ENCODE data around the gene MOV10L1.
"Not testable (repeated sequence)": the region's sequence is repeated elsewhere in the genome, so short reads cannot be mapped to it uniquely, and the experiment has no call there.

The MOV10L1 gene

GRCh38 chr22:50146439-50147238 is 56.8 kb downstream of the MOV10L1 start:
- Histone ChIP-seq H3K36me3 (replicated peaks; ENCODE audit: insufficient read depth, low read length) (no peaks in the 10 kb centered on the region), H3K27ac (ENCODE audit: low read length) (no peak overlapping the region), H3K4me2 (ENCODE audit: low read depth, low read length) (no peak overlapping the region), H3K4me3 (ENCODE audit: low read length) (no peak overlapping the region), H3K9me2 (replicated peaks; ENCODE audit: insufficient read depth, low read length) (no peaks in the 10 kb centered on the region), H3K9me3 (replicated peaks; ENCODE audit: insufficient read depth, low read length) (no peaks in the 10 kb centered on the region), H3K9ac (ENCODE audit: low read length) (no peak overlapping the region), H4K20me1 (ENCODE audit: insufficient read depth, low read length) (no peaks in the 10 kb centered on the region), H3K79me2 (ENCODE audit: low read length) (no peaks in the 10 kb centered on the region), H3F3A (ENCODE audit: insufficient read depth, low read length) (no peaks in the 10 kb centered on the region), H3K4me1 (ENCODE audit: low read length) (no peaks in the 10 kb centered on the region), H3K27me3 (replicated peaks; ENCODE audit: insufficient read depth, low read length) (peaks cover 27% of the 10 kb centered on the region), H2AFZ (ENCODE audit: low read length) (no peak overlapping the region)
- DNase-seq = no peak
- TF ChIP-seq CTCF (IDR thresholded peaks at IDR 0.05; ENCODE audit: low read length) (no peak), EZH2 (optimal IDR thresholded peaks at IDR 0.05; ENCODE audit: low read depth, low read length) (no peak), EZH2phosphoT487 (IDR thresholded peaks at IDR 0.05; ENCODE audit: low read length) (no peak)

GRCh38 chr22:50147258-50148165 is 57.7 kb downstream of the MOV10L1 start:
- H3K27me3 ChIP-seq (replicated peaks; ENCODE audit: insufficient read depth, low read length) = peaks cover 36% of the 10 kb centered on the region
- H3K9me2 ChIP-seq (replicated peaks; ENCODE audit: insufficient read depth, low read length); H3K9me3 ChIP-seq (replicated peaks; ENCODE audit: insufficient read depth, low read length); H3K9ac ChIP-seq (ENCODE audit: low read length); H2AFZ ChIP-seq (ENCODE audit: low read length); DNase-seq; H3K36me3 ChIP-seq (replicated peaks; ENCODE audit: insufficient read depth, low read length); H3F3A ChIP-seq (ENCODE audit: insufficient read depth, low read length); H3K4me2 ChIP-seq (ENCODE audit: low read depth, low read length); H3K79me2 ChIP-seq (ENCODE audit: low read length); H4K20me1 ChIP-seq (ENCODE audit: insufficient read depth, low read length); H3K4me1 ChIP-seq (ENCODE audit: low read length); H3K4me3 ChIP-seq (ENCODE audit: low read length); H3K27ac ChIP-seq (ENCODE audit: low read length): not testable (repeated sequence)

- H3K36me3 ChIP-seq (replicated peaks; ENCODE audit: insufficient read depth, low read length) = no peaks in the 10 kb centered on the region
- no peaks in the 10 kb centered on the region for H3K9me2 ChIP-seq (replicated peaks; ENCODE audit: insufficient read depth, low read length)
- H2AFZ ChIP-seq (ENCODE audit: low read length) = no peak overlapping the region
- no peaks in the 10 kb centered on the region for H3K4me1 ChIP-seq (ENCODE audit: low read length)
- no peak overlapping the region for H3K9ac ChIP-seq (ENCODE audit: low read length)
- H3K9me3 ChIP-seq (replicated peaks; ENCODE audit: insufficient read depth, low read length) = no peaks in the 10 kb centered on the region
- H3K4me2 ChIP-seq (ENCODE audit: low read depth, low read length) = no peak overlapping the region
- no peak for DNase-seq
- H4K20me1 ChIP-seq (ENCODE audit: insufficient read depth, low read length) = no peaks in the 10 kb centered on the region
- H3K27ac ChIP-seq (ENCODE audit: low read length) = no peak overlapping the region
- H3F3A ChIP-seq (ENCODE audit: insufficient read depth, low read length) = no peaks in the 10 kb centered on the region
- no peak for TF ChIP-seq EZH2 (optimal IDR thresholded peaks at IDR 0.05; ENCODE audit: low read depth, low read length)
- H3K4me3 ChIP-seq (ENCODE audit: low read length) = no peak overlapping the region
- no peaks in the 10 kb centered on the region for H3K79me2 ChIP-seq (ENCODE audit: low read length)
- H3K27me3 ChIP-seq (replicated peaks; ENCODE audit: insufficient read depth, low read length) = peaks cover 42% of the 10 kb centered on the region
Measured at GRCh38 chr22:50148166-50148500, 58.3 kb downstream of the MOV10L1 start.

GRCh38 chr22:50148991-50149721 is 59.4 kb downstream of the MOV10L1 start:
- no peaks in the 10 kb centered on the region for H3K79me2 ChIP-seq (ENCODE audit: low read length)
- H3K9me3 ChIP-seq (replicated peaks; ENCODE audit: insufficient read depth, low read length) = no peaks in the 10 kb centered on the region
- H3K27me3 ChIP-seq (replicated peaks; ENCODE audit: insufficient read depth, low read length) = peaks cover 51% of the 10 kb centered on the region
- no peak overlapping the region for H3K9ac ChIP-seq (ENCODE audit: low read length)
- H3K27ac ChIP-seq (ENCODE audit: low read length) = no peak overlapping the region
- H3K4me2 ChIP-seq (ENCODE audit: low read depth, low read length) = no peak overlapping the region
- H3K36me3 ChIP-seq (replicated peaks; ENCODE audit: insufficient read depth, low read length) = no peaks in the 10 kb centered on the region
- no peaks in the 10 kb centered on the region for H3F3A ChIP-seq (ENCODE audit: insufficient read depth, low read length)
- DNase-seq = peak; percentile 72
- no peaks in the 10 kb centered on the region for H4K20me1 ChIP-seq (ENCODE audit: insufficient read depth, low read length)
- no peak overlapping the region for H3K4me3 ChIP-seq (ENCODE audit: low read length)
- no peaks in the 10 kb centered on the region for H3K9me2 ChIP-seq (replicated peaks; ENCODE audit: insufficient read depth, low read length)
- no peak overlapping the region for H2AFZ ChIP-seq (ENCODE audit: low read length)
- TF ChIP-seq CTCF (IDR thresholded peaks at IDR 0.05; ENCODE audit: low read length) = peak; percentile 83
- TF ChIP-seq EZH2phosphoT487 (IDR thresholded peaks at IDR 0.05; ENCODE audit: low read length) = no peak
- H3K4me1 ChIP-seq (ENCODE audit: low read length) = no peaks in the 10 kb centered on the region

Data from MM.1S (cell line).